Stimulated activated effector memory CD8-positive, alpha-beta T cell treated with anti-CD3 and anti-CD28 coated beads, Interleukin-12 subunit alpha, Interleukin-12 subunit beta, amount 100 ng/mL, for 72 hours (primary cell): Measurements from ENCODE around the gene CDH13.

Source experiments
- ATAC-seq: fragments of 150-1000 bp; cut with Tn5 transposase; 2 replicates; pipeline ENCODE4 v1.10.0; 2021
- DNase-seq, 2 donors: peaks; one replicate each; pipeline ENCODE4 v3.0.0; 2021 to 2022; ENCODE audit warnings: low spot score in 2 of 2
- H3K27ac Mint-ChIP-seq: one replicate; pipeline ENCODE4 v1.8.0; 2022; ENCODE audit warnings: mild to moderate bottlenecking, mixed read lengths
- H3K36me3 Mint-ChIP-seq: one replicate; pipeline ENCODE4 v1.8.0; 2022; ENCODE audit warnings: mild to moderate bottlenecking, mixed read lengths
- H3K4me1 Mint-ChIP-seq: one replicate; pipeline ENCODE4 v1.8.0; 2022; ENCODE audit warnings: mixed read lengths
- H3K4me3 Mint-ChIP-seq: one replicate; pipeline ENCODE4 v1.8.0; 2022; ENCODE audit warnings: mild to moderate bottlenecking, mixed read lengths
- H3K9me3 Mint-ChIP-seq: one replicate; pipeline ENCODE4 v1.8.0; 2022; ENCODE audit warnings: mixed read lengths

CDH13 gene

GRCh38 chr16:82860071-82860470 lies 233.3 kb downstream of the CDH13 start:
- Mint-ChIP-seq H3K36me3 (no peaks in the 10 kb centered on the region), H3K27ac (no peak overlapping the region), H3K9me3 (no peaks in the 10 kb centered on the region), H3K4me1 (no peaks in the 10 kb centered on the region), H3K4me3 (no peak overlapping the region)
- ATAC-seq = no peak
- DNase-seq = no peak

DNA sequence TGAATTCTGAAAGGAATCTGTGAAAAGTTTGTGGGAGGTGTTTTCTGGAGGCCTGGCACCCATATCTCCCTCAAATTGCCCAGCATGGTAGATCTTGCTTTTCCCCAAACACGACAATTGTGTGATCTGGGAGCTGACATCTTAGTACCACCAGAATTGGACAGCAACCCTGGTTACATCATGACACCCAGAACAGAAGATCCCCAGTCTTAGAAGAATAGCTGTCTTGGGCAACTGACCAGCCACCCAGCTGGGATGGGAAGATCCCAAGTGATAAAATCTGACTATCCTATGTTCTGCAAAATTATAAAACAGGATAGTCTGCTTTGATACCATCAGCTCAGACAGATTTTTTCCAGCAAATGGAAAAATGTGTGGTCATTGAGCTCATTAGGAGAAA lies 235.3 kb downstream of the CDH13 start:
- no peak overlapping the region for H3K27ac Mint-ChIP-seq
- ATAC-seq = no peak

GRCh38 chr16:82864332-82865040 lies 237.7 kb downstream of the CDH13 start:
- DNase-seq (no peak), ATAC-seq (no peak)
- Mint-ChIP-seq H3K4me3 (no peak overlapping the region), H3K9me3 (peaks cover 4% of the 10 kb centered on the region), H3K36me3 (no peaks in the 10 kb centered on the region), H3K4me1 (no peaks in the 10 kb centered on the region), H3K27ac (no peak overlapping the region)

More for the DNA sequence above, 235.3 kb downstream of the CDH13 start:
- peaks cover 4% of the 10 kb centered on the region for H3K9me3 Mint-ChIP-seq
- no peak for DNase-seq
- no peaks in the 10 kb centered on the region for H3K4me1 Mint-ChIP-seq
- no peaks in the 10 kb centered on the region for H3K36me3 Mint-ChIP-seq
- no peak overlapping the region for H3K4me3 Mint-ChIP-seq

GRCh38 chr16:82865412-82865811 lies 238.6 kb downstream of the CDH13 start:
- H3K27ac Mint-ChIP-seq = no peak overlapping the region
- H3K4me1 Mint-ChIP-seq = no peaks in the 10 kb centered on the region
- H3K4me3 Mint-ChIP-seq = no peak overlapping the region
- H3K9me3 Mint-ChIP-seq = peaks cover 4% of the 10 kb centered on the region
- no peaks in the 10 kb centered on the region for H3K36me3 Mint-ChIP-seq
- ATAC-seq = no peak
- no peak for DNase-seq

GRCh38 chr16:82867485-82867884 lies 240.7 kb downstream of the CDH13 start:
- no peak for DNase-seq
- Mint-ChIP-seq H3K9me3 (peaks cover 9% of the 10 kb centered on the region), H3K27ac (no peak overlapping the region), H3K4me3 (no peak overlapping the region), H3K36me3 (no peaks in the 10 kb centered on the region), H3K4me1 (no peaks in the 10 kb centered on the region)
- no peak for ATAC-seq

- Mint-ChIP-seq H3K4me1 (no peaks in the 10 kb centered on the region), H3K36me3 (no peaks in the 10 kb centered on the region), H3K4me3 (no peak overlapping the region), H3K27ac (no peak overlapping the region), H3K9me3 (peaks cover 5% of the 10 kb centered on the region)
- no peak for DNase-seq
- ATAC-seq = no peak
Observed at GRCh38 chr16:82874271-82874670, 247.5 kb downstream of the CDH13 start.

- no peak for ATAC-seq
- DNase-seq = no peak
- no peaks in the 10 kb centered on the region for H3K4me1 Mint-ChIP-seq
- H3K36me3 Mint-ChIP-seq = no peaks in the 10 kb centered on the region
- H3K9me3 Mint-ChIP-seq = peaks cover 5% of the 10 kb centered on the region
- H3K4me3 Mint-ChIP-seq = no peak overlapping the region
- no peak overlapping the region for H3K27ac Mint-ChIP-seq
Observed at GRCh38 chr16:82874672-82875071, 247.9 kb downstream of the CDH13 start.

- no peaks in the 10 kb centered on the region for H3K4me1 Mint-ChIP-seq
- H3K27ac Mint-ChIP-seq = no peak overlapping the region
- no peak overlapping the region for H3K4me3 Mint-ChIP-seq
- H3K9me3 Mint-ChIP-seq = no peaks in the 10 kb centered on the region
- no peaks in the 10 kb centered on the region for H3K36me3 Mint-ChIP-seq
- ATAC-seq (no peak), DNase-seq (no peak)
Observed at GRCh38 chr16:82876951-82877350, 250.2 kb downstream of the CDH13 start.

GRCh38 chr16:82878466-82878865 lies 251.7 kb downstream of the CDH13 start:
- Mint-ChIP-seq H3K36me3 (no peaks in the 10 kb centered on the region), H3K9me3 (no peaks in the 10 kb centered on the region), H3K27ac (no peak overlapping the region), H3K4me3 (no peak overlapping the region), H3K4me1 (peaks cover 6% of the 10 kb centered on the region)
- no peak for ATAC-seq
- DNase-seq = no peak

GRCh38 chr16:82880346-82880745 lies 253.6 kb downstream of the CDH13 start:
- Mint-ChIP-seq H3K4me3 (no peak overlapping the region), H3K9me3 (no peaks in the 10 kb centered on the region), H3K4me1 (peaks cover 6% of the 10 kb centered on the region), H3K36me3 (no peaks in the 10 kb centered on the region), H3K27ac (no peak overlapping the region)
- ATAC-seq (no peak), DNase-seq (no peak)

- H3K4me3 Mint-ChIP-seq = no peak overlapping the region
- no peaks in the 10 kb centered on the region for H3K36me3 Mint-ChIP-seq
Observed at GRCh38 chr16:82881516-82881915, 254.7 kb downstream of the CDH13 start.

DNA sequence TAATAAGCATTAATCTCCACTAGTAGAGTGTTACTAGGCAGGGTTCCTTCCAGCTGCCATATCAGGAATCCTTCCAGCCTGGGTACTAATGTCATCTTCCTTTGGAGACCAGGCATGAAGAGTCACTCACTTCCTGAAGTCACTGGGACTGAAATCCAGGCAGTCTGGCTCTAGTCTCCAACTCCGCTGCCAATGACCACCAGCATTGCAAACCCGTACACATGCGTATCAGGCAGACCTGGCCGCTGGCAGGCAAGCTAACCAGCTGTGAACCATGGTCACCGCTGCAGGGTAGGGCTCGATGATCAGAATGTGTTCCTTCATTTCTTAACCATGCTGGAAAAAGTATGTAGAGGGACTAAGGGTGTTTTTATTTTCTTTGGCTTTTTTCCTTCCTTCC lies 255.5 kb downstream of the CDH13 start:
- Mint-ChIP-seq H3K36me3 (no peaks in the 10 kb centered on the region), H3K4me3 (no peak overlapping the region), H3K9me3 (no peaks in the 10 kb centered on the region), H3K27ac (no peak overlapping the region), H3K4me1 (peaks cover 6% of the 10 kb centered on the region)
- ATAC-seq (no peak), DNase-seq (no peak)

More at GRCh38 chr16:82881516-82881915, 254.7 kb downstream of the CDH13 start:
- H3K9me3 Mint-ChIP-seq = no peaks in the 10 kb centered on the region
- ATAC-seq = no peak
- H3K4me1 Mint-ChIP-seq = peaks cover 6% of the 10 kb centered on the region
- DNase-seq = no peak
- H3K27ac Mint-ChIP-seq = no peak overlapping the region

DNA sequence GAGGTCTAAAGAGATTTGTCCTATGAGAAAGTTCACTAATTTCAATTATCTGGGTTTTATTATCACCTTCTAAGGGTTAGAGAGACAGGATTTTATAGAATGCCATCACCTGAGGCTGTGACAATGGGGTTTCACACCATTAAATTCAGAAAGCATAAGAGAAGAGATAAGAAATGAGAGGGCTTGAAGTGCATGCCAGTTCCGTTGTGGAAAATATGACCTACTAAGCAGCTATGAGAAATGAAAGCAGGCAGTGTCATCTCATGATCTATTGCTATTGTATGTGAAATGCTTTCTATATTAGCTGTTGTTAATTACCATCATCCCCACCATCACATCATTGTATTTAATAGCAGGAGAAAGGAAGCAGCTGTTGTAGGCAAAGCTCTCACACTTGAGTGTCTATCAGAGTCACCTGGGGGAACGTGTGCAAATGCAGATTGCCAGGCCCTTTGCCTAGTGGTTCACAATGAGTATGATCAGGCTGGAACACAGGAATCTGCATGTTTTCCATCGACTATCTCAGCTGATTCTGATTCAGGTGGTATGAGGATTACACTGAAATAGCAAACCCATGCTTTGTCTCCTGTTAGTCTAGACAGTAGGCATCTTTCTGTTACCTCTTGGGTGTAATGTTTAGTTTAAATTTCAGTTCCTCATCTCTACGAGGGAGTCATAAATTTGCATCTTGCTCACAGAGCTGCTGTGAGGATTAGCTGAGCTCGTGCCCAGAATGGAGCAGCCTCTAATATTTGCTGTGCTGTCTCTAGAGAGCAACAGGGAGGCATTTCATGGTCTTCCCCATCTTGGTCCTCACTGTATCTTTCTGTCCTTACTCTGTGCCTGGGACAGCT lies 256.4 kb downstream of the CDH13 start:
- Mint-ChIP-seq H3K27ac (no peak overlapping the region), H3K4me1 (peaks cover 6% of the 10 kb centered on the region), H3K9me3 (no peaks in the 10 kb centered on the region), H3K4me3 (no peak overlapping the region), H3K36me3 (no peaks in the 10 kb centered on the region)
- DNase-seq = no peak
- ATAC-seq = peak; percentile 78

GRCh38 chr16:82884320-82884898 lies 257.6 kb downstream of the CDH13 start:
- Mint-ChIP-seq H3K9me3 (no peaks in the 10 kb centered on the region), H3K36me3 (no peaks in the 10 kb centered on the region)

DNA sequence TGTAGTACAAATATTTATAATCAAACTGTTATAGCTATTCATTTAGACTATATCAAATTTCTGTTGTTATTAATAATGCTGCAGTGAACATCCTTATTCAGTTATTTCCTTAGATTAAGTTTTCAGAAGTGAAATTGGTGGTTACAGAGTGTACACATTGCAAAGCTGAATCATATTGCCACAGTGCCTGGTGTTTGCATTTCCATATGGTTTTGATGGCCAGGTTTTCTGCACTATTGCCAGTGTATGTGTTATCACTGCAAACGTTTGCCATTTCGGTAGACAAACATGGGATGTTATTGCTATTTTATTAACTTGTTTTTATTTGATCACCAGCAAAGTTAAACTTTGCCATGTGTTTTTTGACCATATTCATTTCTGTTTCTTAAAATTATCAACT lies 259.4 kb downstream of the CDH13 start:
- Mint-ChIP-seq H3K27ac (no peak overlapping the region), H3K36me3 (no peaks in the 10 kb centered on the region), H3K9me3 (no peaks in the 10 kb centered on the region)

More at GRCh38 chr16:82884320-82884898, 257.6 kb downstream of the CDH13 start:
- no peak for DNase-seq
- no peak overlapping the region for H3K4me3 Mint-ChIP-seq
- H3K27ac Mint-ChIP-seq = no peak overlapping the region
- ATAC-seq = no peak
- peaks cover 6% of the 10 kb centered on the region for H3K4me1 Mint-ChIP-seq

DNA sequence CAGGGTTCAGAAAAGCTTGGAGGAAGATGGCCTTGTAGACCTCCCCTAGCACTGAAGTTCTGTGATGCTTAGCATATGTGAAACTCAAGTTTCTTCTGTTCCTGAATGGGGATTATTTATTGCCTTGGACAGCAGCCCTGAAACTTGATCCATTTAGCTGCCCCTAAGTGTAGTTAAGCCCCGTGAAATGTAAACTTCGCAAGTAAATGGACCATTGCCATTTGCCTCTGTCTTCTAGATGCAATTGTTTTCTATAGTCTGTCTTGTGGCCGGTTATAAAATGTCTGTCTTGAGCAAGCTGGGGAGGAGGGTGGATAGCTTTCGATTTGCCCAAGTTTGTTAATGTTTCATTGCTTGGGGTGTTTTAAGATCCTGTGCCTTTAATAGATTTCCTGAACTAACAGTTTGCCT lies 261.8 kb downstream of the CDH13 start:
- H3K36me3 Mint-ChIP-seq = no peaks in the 10 kb centered on the region
- H3K4me1 Mint-ChIP-seq = no peaks in the 10 kb centered on the region
- DNase-seq = no peak
- no peak for ATAC-seq
- no peak overlapping the region for H3K4me3 Mint-ChIP-seq
- H3K9me3 Mint-ChIP-seq = no peaks in the 10 kb centered on the region
- no peak overlapping the region for H3K27ac Mint-ChIP-seq

More for the DNA sequence above, 259.4 kb downstream of the CDH13 start:
- ATAC-seq (no peak), DNase-seq (no peak)
- H3K4me3 Mint-ChIP-seq = no peak overlapping the region
- peaks cover 6% of the 10 kb centered on the region for H3K4me1 Mint-ChIP-seq
